HEK293T (cell line): ENCODE results near the gene SIRPG.
"Not testable (repeated sequence)": the region's sequence is repeated elsewhere in the genome, so short reads cannot be mapped to it uniquely, and the experiment has no call there.

ENCODE experiments used
- CTCF ChIA-PET: fragments of 350-600 bp; formaldehyde crosslinking; extraction: SDS; loops from one replicate; lab custom pipeline; 2021; ENCODE audit warnings: antibody characterized with exemption, inconsistent platforms; lab: Yijun Ruan, JAX
- POLR2A ChIA-PET: fragments of 350-600 bp; formaldehyde crosslinking; extraction: SDS; loops from one replicate; lab custom pipeline; 2020; ENCODE audit warnings: antibody characterized with exemption, inconsistent platforms; lab: Yijun Ruan, JAX
- DNase-seq: peaks from one replicate; pipeline ENCODE4 v3.0.0; 2012; ENCODE audit warnings: mixed read lengths; ENCODE audit errors: extremely low spot score
- ARNT ChIP-seq: fragments of 450-650 bp; IDR thresholded peaks from 2 replicates; pipeline ENCODE4 v1.6.1; 2017; ENCODE audit warnings: mild to moderate bottlenecking
- BHLHE40 ChIP-seq: fragments of 450-650 bp; IDR thresholded peaks from 2 replicates; pipeline ENCODE4 v1.6.1; 2016; ENCODE audit warnings: mild to moderate bottlenecking, moderate library complexity, borderline replicate concordance
- CTBP1 ChIP-seq: fragments of 450-650 bp; IDR thresholded peaks from 2 replicates; pipeline ENCODE4 v1.6.1; 2016; ENCODE audit warnings: borderline replicate concordance
- ELF4 ChIP-seq: fragments of 450-650 bp; IDR thresholded peaks from 2 replicates; pipeline ENCODE4 v1.6.1; 2017; ENCODE audit warnings: antibody characterized with exemption
- FOXA1 ChIP-seq: fragments of 450-650 bp; IDR thresholded peaks from 2 replicates; pipeline ENCODE4 v1.6.1; 2016; ENCODE audit warnings: mild to moderate bottlenecking
- FOXK2 ChIP-seq: fragments of 450-650 bp; IDR thresholded peaks from 2 replicates; pipeline ENCODE4 v1.6.1; 2016; ENCODE audit warnings: mild to moderate bottlenecking
- FOXM1 ChIP-seq: fragments of 450-650 bp; IDR thresholded peaks from 2 replicates; pipeline ENCODE4 v1.6.1; 2017; ENCODE audit warnings: mild to moderate bottlenecking, borderline replicate concordance
- HDGF ChIP-seq: fragments of 450-650 bp; IDR thresholded peaks from 2 replicates; pipeline ENCODE4 v1.6.1; 2017; ENCODE audit warnings: antibody characterized with exemption, borderline replicate concordance
- L3MBTL2 ChIP-seq: fragments of 450-650 bp; conservative IDR thresholded peaks from 2 replicates; pipeline ENCODE4 v1.6.1; 2016; ENCODE audit warnings: mild to moderate bottlenecking
- LEF1 ChIP-seq: fragments of 450-650 bp; IDR thresholded peaks from 2 replicates; pipeline ENCODE4 v1.6.1; 2017; ENCODE audit warnings: mild to moderate bottlenecking, borderline replicate concordance
- NFRKB ChIP-seq: fragments of 450-650 bp; IDR thresholded peaks from 2 replicates; pipeline ENCODE4 v1.6.1; 2016; ENCODE audit warnings: mild to moderate bottlenecking, moderate library complexity
- SP1 ChIP-seq: fragments of 450-650 bp; IDR thresholded peaks from 2 replicates; pipeline ENCODE4 v1.6.1; 2017
- SUZ12 ChIP-seq: fragments of 450-650 bp; IDR thresholded peaks from 2 replicates; pipeline ENCODE4 v1.6.1; 2016; ENCODE audit warnings: mild to moderate bottlenecking
- TARDBP ChIP-seq: fragments of 450-650 bp; IDR thresholded peaks from 2 replicates; pipeline ENCODE4 v1.6.1; 2016
- ZNF384 ChIP-seq: fragments of 450-650 bp; IDR thresholded peaks from 2 replicates; pipeline ENCODE4 v1.6.1; 2016
- TF ChIP-seq, protein P1 (sequence below): fragments of 450-650 bp; IDR thresholded peaks from 2 replicates; pipeline ENCODE4 v1.6.1; 2016

SIRPG gene

DNA sequence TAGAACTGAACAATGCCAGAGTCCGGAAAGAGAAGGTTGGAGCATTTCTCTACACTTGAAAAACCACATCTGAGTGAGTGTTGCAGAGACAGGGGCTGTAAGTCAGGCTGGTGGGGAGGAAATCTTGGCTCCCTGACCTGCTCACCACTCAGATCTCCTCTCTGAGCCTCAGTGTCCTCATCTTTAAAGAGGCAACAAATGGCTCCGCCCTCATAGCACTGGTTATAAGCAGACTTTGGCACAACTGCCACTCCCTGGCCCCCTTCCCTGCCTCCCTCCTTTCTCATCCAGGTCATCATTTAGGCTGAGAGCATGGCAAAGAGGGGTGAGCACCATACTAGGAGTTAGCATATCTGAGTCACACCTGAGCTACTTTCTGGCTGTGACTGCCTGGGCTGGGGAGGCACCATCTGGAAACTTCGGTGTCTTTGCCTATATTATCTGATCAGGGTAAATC, 10.6 kb downstream of the SIRPG start:
- no peak for DNase-seq
- POLR2A ChIA-PET, result no interaction called here
- no peak for TF ChIP-seq LEF1
- no peak for TF ChIP-seq TARDBP
- no peak for TF ChIP-seq ARNT
- no peak for TF ChIP-seq L3MBTL2
- no peak for TF ChIP-seq HDGF
- TF ChIP-seq CTBP1, result no peak
- no peak for TF ChIP-seq FOXM1
- TF ChIP-seq ZNF384, result no peak
- TF ChIP-seq ELF4, result no peak
- CTCF ChIA-PET, result no interaction called here

DNA sequence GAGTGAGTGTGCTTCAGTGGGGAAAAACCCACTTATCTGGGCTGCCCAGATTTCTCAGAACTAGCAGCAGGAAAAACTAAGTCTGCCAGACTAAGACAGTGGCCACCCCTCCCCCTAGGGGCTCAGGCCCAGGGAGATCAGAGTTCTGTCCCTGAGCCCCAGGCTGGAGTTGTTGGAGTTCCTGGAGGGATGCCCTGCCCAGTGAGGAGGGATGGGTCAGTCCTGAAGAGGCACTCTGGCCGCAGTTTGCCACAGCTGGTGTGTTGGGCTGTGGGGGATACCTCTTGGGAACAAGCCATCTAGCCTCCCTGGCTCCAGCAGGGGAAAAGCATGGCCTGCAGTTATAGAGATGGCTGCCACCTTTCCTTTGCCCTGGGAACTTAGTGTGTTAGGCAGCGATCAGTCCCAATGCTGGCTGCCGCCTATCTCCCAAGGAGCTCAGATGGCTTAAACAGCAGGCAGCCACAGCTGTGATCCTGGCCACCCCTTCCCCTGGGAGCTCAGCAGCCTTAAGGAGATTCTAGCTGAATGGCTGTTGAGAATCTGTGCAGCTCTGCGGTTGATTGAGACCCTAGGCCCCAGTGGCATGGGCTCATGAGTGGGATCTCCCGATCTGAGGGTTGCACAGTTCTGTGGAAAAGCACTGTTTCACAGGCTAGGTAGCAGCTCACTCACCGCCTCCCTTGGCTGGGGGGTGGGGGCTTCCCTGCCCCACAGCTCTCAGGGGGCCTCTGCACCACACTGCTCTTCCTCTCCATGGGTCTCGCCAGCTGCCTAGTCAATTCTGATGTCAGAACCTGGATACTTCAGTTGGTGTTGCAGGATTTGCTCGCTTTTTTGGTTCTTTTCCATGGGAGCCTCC, 13.2 kb downstream of the SIRPG start:
- DNase-seq, result no peak
- no peak for TF ChIP-seq FOXK2
- TF ChIP-seq HDGF, result no peak
- no peak for TF ChIP-seq L3MBTL2
- CTCF ChIA-PET, result no interaction called here
- POLR2A ChIA-PET, result no interaction called here

DNA sequence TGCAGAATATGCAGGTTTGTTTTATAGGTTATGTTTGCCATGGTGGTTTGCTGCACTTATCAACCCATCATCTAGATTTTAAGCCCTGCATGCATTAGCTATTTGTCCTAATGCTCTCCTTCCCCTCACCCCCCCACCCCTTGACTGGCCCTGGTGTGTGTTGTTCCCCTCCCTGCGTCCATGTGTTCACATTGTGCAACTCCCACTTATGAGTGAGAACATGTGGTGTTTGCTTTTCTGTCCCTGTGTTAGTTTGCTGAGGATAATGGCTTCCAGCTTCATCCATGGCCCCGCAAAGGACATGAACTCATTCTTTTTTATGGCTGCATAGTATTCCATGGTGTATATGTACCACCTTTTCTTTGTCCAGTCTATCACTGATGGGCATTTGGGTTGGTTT, 18.9 kb downstream of the SIRPG start:
- POLR2A ChIA-PET, CTCF ChIA-PET, DNase-seq: not testable (repeated sequence)

DNA sequence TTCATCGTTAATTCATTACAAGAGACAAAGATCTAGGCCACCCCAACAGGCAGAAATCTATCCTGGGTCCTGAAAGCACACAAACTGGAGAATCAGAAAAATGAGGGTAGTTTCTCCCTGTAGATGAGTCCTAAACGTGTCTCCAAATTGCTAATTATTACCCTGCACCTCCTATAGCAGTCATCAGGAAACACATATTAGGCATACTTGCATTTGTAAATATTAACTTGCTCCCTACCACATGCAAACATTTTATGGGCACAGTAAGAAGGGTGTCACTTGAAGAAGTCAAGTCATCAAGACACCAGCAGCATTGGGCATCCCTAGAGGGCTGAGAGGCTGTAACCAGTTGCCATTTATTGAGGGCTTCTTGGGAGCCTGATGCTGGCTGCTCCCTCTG, 19.8 kb downstream of the SIRPG start:
- ChIA-PET CTCF (no interaction called here), POLR2A (no interaction called here)
- no peak for DNase-seq
- no peak for TF ChIP-seq ELF4
- TF ChIP-seq SP1, result no peak
- no peak for TF ChIP-seq SUZ12
- TF ChIP-seq FOXK2, result no peak

DNA sequence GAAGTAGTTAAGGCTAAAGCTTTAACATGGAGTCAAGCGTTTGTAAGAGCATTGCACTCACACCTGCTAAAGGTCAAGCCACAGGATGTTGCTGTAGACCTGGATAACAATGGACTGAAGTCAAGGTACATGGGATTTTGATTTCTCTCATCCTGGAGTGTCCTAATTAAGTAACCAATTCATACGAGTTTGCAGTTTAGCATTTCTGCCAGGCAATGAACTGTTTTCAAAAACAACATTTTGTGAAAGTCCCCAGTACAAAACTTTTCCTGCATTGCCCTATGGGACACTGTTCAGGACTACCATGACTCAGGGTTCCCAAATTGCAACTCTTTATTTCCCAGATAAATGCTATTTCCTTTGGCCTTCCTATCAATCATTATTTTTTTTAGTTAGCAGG, 20.4 kb downstream of the SIRPG start:
- TF ChIP-seq FOXK2, result no peak
- no peak for TF ChIP-seq ARNT
- TF ChIP-seq TARDBP, result no peak
- TF ChIP-seq SUZ12, result no peak
- no peak for TF ChIP-seq L3MBTL2
- TF ChIP-seq, protein P1, sequence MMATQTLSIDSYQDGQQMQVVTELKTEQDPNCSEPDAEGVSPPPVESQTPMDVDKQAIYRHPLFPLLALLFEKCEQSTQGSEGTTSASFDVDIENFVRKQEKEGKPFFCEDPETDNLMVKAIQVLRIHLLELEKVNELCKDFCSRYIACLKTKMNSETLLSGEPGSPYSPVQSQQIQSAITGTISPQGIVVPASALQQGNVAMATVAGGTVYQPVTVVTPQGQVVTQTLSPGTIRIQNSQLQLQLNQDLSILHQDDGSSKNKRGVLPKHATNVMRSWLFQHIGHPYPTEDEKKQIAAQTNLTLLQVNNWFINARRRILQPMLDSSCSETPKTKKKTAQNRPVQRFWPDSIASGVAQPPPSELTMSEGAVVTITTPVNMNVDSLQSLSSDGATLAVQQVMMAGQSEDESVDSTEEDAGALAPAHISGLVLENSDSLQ, result no peak
- no peak for TF ChIP-seq CTBP1
- TF ChIP-seq FOXM1, result no peak
- no peak for TF ChIP-seq BHLHE40
- no peak for TF ChIP-seq NFRKB
- TF ChIP-seq SP1, result no peak
- TF ChIP-seq LEF1, result no peak
- no peak for TF ChIP-seq HDGF
- no peak for TF ChIP-seq ELF4
- TF ChIP-seq FOXA1, result no peak
- no peak for TF ChIP-seq ZNF384
- ChIA-PET CTCF (no interaction called here), POLR2A (no interaction called here)
- no peak for DNase-seq

DNA sequence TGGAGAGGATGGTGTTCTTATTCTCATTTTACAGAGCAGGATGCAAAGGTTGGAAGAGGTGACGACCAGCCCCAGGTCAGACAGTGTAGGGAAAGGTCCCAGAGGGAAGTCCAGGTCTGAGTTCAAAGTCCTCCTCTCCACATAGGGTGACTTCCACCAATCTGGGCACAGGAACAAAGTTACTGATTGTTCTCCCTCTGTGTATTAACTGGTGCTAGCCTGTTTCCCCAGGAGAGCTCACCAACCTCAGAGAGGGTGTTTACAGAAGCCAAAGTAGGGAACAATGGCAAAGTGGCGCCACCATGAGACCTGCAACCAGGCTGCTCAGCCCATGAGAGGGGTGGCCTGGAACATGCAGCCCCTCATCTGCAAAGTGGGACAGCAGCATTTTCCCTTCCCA, 21.0 kb downstream of the SIRPG start:
- CTCF ChIA-PET, result no interaction called here
- TF ChIP-seq FOXA1, result no peak
- no peak for TF ChIP-seq SP1
- no peak for TF ChIP-seq SUZ12
- no peak for TF ChIP-seq BHLHE40
- TF ChIP-seq FOXM1, result no peak
- TF ChIP-seq FOXK2, result no peak
- TF ChIP-seq, protein P1, result no peak
- TF ChIP-seq ARNT, result no peak
- no peak for TF ChIP-seq ELF4
- TF ChIP-seq LEF1, result no peak
- no peak for TF ChIP-seq TARDBP
- no peak for TF ChIP-seq L3MBTL2
- TF ChIP-seq HDGF, result no peak
- TF ChIP-seq CTBP1, result no peak
- TF ChIP-seq NFRKB, result no peak
- TF ChIP-seq ZNF384, result no peak
- POLR2A ChIA-PET, result no interaction called here
- no peak for DNase-seq

DNA sequence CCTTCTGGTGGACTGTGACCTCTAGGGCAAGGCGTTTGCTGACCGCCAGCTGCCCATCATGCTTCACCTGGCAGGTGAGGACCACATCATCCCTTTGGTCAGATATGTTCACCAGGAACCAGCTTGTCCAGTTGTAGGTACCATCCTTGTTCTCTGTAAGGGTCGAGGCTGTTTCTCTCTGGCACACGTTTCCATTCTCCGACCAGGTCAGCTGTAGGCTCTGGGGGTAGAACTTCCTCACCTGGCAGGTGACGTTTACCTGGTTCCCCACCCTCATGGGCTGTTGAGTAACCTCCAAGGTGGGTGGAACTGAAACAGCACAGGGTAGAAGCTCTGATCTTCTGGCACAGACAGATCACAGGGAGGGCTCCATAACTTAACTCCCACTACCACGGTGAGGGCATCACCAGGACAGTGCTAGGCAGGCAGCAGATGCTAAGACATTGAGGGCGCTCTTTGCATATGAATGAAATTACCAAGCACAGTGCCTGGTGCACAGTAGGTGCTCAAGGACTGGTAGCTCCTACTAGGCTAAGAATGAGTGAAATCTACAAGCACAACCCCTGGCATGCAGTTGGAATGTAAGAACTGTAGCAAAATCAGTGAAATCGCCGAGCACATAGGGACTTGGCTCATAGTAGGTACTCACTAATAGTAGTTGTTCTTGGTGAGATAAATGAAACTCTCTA, 22.1 kb downstream of the SIRPG start:
- TF ChIP-seq, protein P1, result no peak
- no peak for TF ChIP-seq LEF1
- no peak for TF ChIP-seq SUZ12
- TF ChIP-seq ELF4, result no peak
- no peak for TF ChIP-seq FOXA1
- DNase-seq, result no peak
- ChIA-PET CTCF (no interaction called here), POLR2A (no interaction called here)
